ENCODE data around the gene UBXN6.

The UBXN6 gene

GRCh38 chr19:4414800-4415321 is 42.7 kb downstream of the UBXN6 start:
- no peak for DNase-seq (ENCODE audit: extremely low spot score, insufficient read length, low read depth)
- no peak for FAIRE-seq

GRCh38 chr19:4414144-4414799 is 43.3 kb downstream of the UBXN6 start:
- no peak for FAIRE-seq
- no peak for DNase-seq (ENCODE audit: extremely low spot score, insufficient read length, low read depth)

DNA sequence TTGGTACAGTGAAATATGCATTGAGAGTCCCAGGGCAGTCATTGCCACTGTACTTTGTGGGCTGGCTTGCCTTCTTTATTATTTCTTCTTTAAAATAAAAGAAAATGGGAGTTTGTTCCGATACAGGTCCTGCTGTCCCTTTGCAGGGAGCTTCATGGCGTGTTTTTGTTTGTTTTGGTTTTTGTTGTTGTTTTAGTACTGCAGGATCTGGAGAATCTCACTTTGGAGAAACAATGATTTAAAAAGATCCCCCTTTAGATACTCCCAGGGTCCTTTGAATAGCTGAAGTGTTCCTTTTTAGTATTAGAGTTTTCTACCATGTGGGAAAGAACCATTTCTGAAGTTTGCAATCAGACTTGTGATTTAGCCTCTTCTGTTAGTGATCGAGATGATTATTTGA is 44.0 kb downstream of the UBXN6 start:
- DNase-seq (ENCODE audit: extremely low spot score, insufficient read length, low read depth), result no peak
- FAIRE-seq, result no peak

DNA sequence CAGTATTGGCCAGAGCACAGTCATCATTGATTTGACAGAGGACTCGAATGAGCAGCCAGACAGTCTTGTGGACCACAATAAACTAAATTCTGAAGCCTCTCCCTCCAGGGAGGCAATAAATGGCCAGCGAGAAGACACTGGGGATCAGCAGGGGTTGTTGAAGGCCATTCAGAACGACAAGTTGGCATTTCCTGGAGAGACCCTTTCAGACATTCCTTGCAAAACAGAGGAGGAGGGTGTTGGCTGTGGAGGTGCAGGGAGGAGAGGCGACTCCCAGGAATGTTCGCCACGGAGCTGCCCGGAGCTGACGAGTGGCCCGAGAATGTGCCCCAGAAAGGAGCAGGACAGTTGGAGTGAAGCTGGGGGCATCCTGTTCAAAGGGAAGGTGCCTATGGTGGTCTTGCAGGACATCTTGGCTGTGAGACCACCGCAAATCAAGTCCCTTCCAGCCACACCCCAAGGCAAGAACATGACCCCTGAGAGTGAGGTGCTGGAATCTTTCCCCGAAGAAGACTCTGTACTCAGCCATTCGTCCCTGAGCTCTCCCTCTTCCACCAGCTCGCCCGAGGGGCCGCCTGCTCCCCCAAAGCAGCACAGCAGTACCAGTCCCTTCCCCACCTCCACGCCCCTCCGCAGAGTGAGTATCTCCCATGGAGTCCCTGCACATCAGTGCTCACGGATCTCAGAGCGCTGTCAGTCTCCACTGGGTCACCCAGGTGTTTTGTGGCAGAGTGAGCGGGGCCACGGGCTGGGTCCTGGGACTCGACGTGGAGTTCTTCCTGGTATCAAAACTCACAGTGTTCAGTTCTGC is 48.3 kb downstream of the UBXN6 start:
- FAIRE-seq (no peak), DNase-seq (ENCODE audit: extremely low spot score, insufficient read length, low read depth) (no peak)

GRCh38 chr19:4406626-4407025 is 51.0 kb downstream of the UBXN6 start:
- DNase-seq (ENCODE audit: extremely low spot score, insufficient read length, low read depth), result no peak
- FAIRE-seq, result no peak

DNA sequence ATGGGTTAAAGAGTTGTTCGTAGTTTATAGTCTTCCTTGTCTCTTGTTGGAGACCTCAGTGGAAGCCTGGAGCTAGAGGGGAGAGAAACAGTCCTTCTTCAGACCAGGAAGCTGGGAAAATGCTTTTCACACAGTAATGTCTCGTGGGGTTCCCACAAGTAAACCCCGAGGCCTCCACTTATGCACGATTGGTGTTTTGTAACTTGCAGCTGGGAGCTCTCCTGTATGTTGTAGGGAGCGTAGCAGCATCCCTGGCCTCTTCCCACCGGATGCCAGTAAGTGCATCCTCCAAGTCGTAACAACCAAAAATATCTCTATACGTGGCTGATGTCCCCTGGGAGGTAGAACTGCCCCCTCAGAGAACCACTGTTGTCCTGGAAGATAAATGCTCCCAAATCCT is 51.6 kb downstream of the UBXN6 start:
- no peak for DNase-seq (ENCODE audit: extremely low spot score, insufficient read length, low read depth)
- FAIRE-seq, result no peak

GRCh38 chr19:4403005-4403761 is 54.4 kb downstream of the UBXN6 start:
- FAIRE-seq, result no peak
- no peak for DNase-seq (ENCODE audit: extremely low spot score, insufficient read length, low read depth)

GRCh38 chr19:4402171-4403004 is 55.2 kb downstream of the UBXN6 start, which contains the start of gene CHAF1A:
Gene CHAF1A, plus strand, starts transcription at chr19:4402640. Its CDS starts 123 bp downstream, at chr19:4402763.
- peak; percentile 100 for FAIRE-seq

GRCh38 chr19:4401769-4402170 is 55.8 kb downstream of the UBXN6 start:
- FAIRE-seq (no peak), DNase-seq (ENCODE audit: extremely low spot score, insufficient read length, low read depth) (no peak)

More at GRCh38 chr19:4402171-4403004, 55.2 kb downstream of the UBXN6 start, which contains the start of gene CHAF1A:
- DNase-seq (ENCODE audit: extremely low spot score, insufficient read length, low read depth), result peak; percentile 99

GRCh38 chr19:4400135-4400936 is 57.3 kb downstream of the UBXN6 start, which contains the start of gene SH3GL1:
Gene SH3GL1, minus strand, starts transcription at chr19:4400547. Its CDS starts 179 bp downstream, at chr19:4400368.
- FAIRE-seq, result peak; percentile 86
- DNase-seq (ENCODE audit: extremely low spot score, insufficient read length, low read depth), result peak; percentile 75

DNA sequence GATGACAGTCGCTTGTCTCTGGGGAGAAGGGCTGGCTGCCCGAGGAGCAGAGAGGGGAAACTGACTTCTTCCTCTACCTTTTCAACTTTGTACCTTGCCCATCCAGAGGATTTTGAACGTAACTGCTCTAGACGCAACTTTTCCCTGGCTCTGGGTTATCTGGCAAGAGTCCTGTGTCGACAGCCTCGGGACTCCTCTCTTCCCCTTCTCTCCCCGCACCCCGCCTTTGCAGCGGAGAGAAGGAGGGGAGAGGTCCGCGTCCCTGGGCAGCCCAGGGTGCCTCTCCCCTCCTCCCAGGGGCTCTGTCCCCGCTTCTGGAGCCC is 57.8 kb downstream of the UBXN6 start:
- DNase-seq (ENCODE audit: extremely low spot score, insufficient read length, low read depth), result no peak
- peak; percentile 49 for FAIRE-seq

GRCh38 chr19:4396949-4397783 is 60.4 kb downstream of the UBXN6 start:
- no peak for FAIRE-seq
- DNase-seq (ENCODE audit: extremely low spot score, insufficient read length, low read depth), result no peak

Data from GM18507 (cell line).